Neuron (in vitro differentiated cells): ENCODE results near the gene CALML5.

Experiments
- H2AFZ ChIP-seq: one replicate; pipeline ENCODE4 v1.6.1; 2013; ENCODE audit warnings: low read depth, mild to moderate bottlenecking, inconsistent platforms, low read length, moderate library complexity
- H3K27me3 ChIP-seq: one replicate; pipeline ENCODE4 v1.6.1; 2013; ENCODE audit warnings: low read length; ENCODE audit not compliant: insufficient read depth
- H3K36me3 ChIP-seq: one replicate; pipeline ENCODE4 v1.6.1; 2013; ENCODE audit warnings: low read length; ENCODE audit not compliant: insufficient read depth
- H3K4me1 ChIP-seq: one replicate; pipeline ENCODE4 v1.6.1; 2013; ENCODE audit warnings: low read length; ENCODE audit not compliant: insufficient read depth
- H3K4me3 ChIP-seq: 2 replicates; pipeline ENCODE4 v1.5.1; 2013; ENCODE audit warnings: mild to moderate bottlenecking, low read length, moderate library complexity
- H3K9me3 ChIP-seq: one replicate; pipeline ENCODE4 v1.6.1; 2013; ENCODE audit warnings: low read length

Gene CALML5

DNA sequence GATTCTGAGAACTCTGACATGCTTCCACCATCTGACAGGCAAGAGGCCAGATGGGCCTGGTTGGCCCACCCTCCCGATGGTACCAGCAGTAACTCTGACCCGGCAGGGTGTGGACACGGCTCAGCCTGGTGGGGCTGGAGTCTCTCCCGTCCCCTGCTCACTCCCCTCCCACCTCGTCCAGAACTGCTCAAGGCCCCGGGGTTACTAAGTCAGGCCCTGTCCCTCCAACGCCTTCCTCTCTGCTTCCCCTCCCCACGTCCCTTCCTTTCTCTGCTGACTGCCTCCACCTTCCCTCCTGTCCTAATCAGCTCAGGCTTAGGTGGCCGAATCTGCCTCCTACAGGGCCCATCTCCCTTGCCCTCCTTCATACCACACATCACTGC, 12.5 kb downstream of the CALML5 start:
- Histone ChIP-seq H3K4me3 (no peak overlapping the region), H3K36me3 (no peaks in the 10 kb centered on the region)

DNA sequence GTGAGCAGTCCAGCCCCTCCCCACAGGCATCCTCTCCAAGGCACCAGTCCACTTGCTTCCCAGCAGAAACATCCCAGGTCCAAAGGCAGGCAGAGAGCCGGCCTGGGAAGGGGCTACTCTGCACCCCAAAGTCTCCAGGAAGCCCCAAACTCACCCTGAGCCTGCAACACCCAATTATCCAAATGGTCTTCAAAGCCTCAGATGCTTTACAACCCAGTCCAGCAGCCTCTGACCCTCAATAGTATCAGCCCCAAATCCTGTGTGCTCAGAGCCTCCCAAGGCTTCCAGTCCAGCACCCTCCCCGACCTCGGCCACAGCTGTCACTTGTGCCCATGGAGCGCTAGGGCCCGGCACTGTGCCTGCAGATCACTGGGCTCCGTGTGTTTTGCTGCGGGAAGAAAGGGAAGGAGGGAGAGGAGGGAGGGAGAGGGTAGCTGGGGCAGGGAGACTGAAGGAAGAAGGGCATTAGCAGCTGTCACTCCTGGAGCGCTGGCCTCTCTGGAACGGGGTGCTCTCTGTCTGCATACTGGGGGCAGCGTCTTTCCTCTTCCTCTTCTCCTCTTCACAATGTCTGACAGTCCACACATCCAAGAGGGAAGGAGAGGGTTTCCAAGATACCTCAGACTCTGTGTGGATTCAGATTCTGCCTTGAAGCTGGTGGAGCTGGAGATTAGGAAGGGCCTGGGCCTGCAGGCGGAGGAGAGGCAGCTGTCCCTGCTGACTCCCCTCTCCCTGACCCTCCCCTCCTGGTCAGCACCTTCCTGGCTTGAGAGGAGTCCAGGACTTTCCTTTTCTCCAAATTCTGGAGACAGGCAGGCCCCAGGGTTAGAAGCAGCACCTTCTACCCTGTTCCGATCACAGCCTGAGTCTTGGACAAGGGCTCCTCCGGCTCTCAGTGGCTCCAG, 13.2 kb downstream of the CALML5 start:
- H2AFZ ChIP-seq: no peak overlapping the region

More for the DNA sequence above, 12.5 kb downstream of the CALML5 start:
- Histone ChIP-seq H3K4me1 (no peaks in the 10 kb centered on the region), H3K27me3 (peaks cover 16% of the 10 kb centered on the region), H2AFZ (no peak overlapping the region), H3K9me3 (no peaks in the 10 kb centered on the region)

DNA sequence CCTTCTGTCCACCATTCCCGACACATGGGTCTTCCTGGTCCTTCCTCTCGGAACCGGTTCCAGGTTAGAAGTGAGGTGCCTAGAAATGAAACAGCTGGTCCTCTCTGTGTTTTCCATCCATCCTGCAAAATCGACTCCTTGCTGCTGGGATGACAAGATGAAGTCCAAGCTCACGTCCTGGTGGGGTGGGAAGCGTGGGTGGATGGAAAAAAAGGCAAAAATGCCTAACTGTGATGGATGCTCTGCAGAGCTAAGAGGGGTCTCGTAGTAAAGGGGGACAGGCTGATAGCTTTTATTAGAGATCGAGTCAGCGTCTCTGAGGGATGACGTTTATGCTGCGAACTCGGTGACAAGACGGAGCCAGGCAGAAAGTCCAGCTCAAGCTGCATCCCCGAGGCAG, 14.1 kb downstream of the CALML5 start:
- H3K4me3 ChIP-seq: no peak overlapping the region
- no peaks in the 10 kb centered on the region for H3K36me3 ChIP-seq
- no peak overlapping the region for H2AFZ ChIP-seq
- H3K9me3 ChIP-seq: no peaks in the 10 kb centered on the region
- H3K4me1 ChIP-seq: no peaks in the 10 kb centered on the region
- peaks cover 16% of the 10 kb centered on the region for H3K27me3 ChIP-seq

More for the DNA sequence above, 13.2 kb downstream of the CALML5 start:
- Histone ChIP-seq H3K27me3 (peaks cover 16% of the 10 kb centered on the region), H3K9me3 (no peaks in the 10 kb centered on the region), H3K36me3 (no peaks in the 10 kb centered on the region), H3K4me1 (no peaks in the 10 kb centered on the region), H3K4me3 (no peak overlapping the region)

DNA sequence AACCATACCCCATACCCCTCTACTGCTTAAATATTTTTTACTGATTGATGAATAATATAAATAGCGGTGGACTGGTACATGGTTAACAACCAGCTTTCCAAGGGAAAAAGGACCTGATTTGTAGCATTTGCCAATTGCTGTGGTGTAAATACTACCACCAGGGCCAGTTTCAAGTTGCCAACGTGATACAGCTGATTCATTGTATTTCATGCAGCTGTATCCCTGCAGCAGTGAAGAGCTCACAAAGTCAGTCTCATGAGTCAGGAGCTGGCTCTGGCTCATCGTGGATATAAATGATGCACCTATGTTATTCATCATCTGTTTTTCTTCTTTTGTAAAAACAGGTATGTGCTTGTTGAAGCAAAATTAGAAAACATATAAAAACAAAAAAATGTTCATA, 15.2 kb downstream of the CALML5 start:
- H3K9me3 ChIP-seq: no peaks in the 10 kb centered on the region
- H3K4me3 ChIP-seq: no peak overlapping the region
- H2AFZ ChIP-seq: no peak overlapping the region
- H3K36me3 ChIP-seq: no peaks in the 10 kb centered on the region
- H3K27me3 ChIP-seq: peaks cover 16% of the 10 kb centered on the region
- no peaks in the 10 kb centered on the region for H3K4me1 ChIP-seq

GRCh38 chr10:5482016-5482415, 17.4 kb downstream of the CALML5 start:
- peaks cover 11% of the 10 kb centered on the region for H3K27me3 ChIP-seq
- H3K4me1 ChIP-seq: no peaks in the 10 kb centered on the region
- H2AFZ ChIP-seq: no peak overlapping the region
- H3K9me3 ChIP-seq: no peaks in the 10 kb centered on the region
- no peak overlapping the region for H3K4me3 ChIP-seq
- no peaks in the 10 kb centered on the region for H3K36me3 ChIP-seq

DNA sequence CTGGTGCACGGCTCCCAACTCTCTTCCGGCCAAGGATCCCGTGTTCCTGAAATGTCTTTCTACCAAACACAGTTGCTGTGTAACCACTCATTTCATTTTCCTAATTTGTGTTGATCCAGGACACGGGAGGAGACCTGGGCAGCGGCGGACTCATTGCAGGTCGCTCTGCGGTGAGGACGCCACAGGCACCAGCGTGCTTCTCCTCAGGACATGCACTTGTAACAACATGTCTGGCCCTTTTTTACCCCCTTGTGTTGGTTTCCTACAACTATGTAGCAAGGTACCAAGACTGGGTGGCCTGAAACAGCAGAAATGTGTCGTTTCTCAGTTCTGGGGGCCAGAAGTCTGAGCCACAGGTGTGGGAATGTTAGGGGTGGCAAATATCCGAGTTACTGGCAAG, 18.2 kb downstream of the CALML5 start:
- peaks cover 5% of the 10 kb centered on the region for H3K27me3 ChIP-seq
- no peak overlapping the region for H3K4me3 ChIP-seq
- H3K36me3 ChIP-seq: no peaks in the 10 kb centered on the region
- H2AFZ ChIP-seq: no peak overlapping the region
- no peaks in the 10 kb centered on the region for H3K4me1 ChIP-seq
- H3K9me3 ChIP-seq: no peaks in the 10 kb centered on the region

- Histone ChIP-seq H3K36me3 (no peaks in the 10 kb centered on the region), H3K27me3 (peaks cover 2% of the 10 kb centered on the region), H2AFZ (no peak overlapping the region), H3K4me3 (no peak overlapping the region), H3K4me1 (no peaks in the 10 kb centered on the region), H3K9me3 (no peaks in the 10 kb centered on the region)
These were observed 19.0 kb downstream of the CALML5 start for GRCh38 chr10:5480162-5480941.

DNA sequence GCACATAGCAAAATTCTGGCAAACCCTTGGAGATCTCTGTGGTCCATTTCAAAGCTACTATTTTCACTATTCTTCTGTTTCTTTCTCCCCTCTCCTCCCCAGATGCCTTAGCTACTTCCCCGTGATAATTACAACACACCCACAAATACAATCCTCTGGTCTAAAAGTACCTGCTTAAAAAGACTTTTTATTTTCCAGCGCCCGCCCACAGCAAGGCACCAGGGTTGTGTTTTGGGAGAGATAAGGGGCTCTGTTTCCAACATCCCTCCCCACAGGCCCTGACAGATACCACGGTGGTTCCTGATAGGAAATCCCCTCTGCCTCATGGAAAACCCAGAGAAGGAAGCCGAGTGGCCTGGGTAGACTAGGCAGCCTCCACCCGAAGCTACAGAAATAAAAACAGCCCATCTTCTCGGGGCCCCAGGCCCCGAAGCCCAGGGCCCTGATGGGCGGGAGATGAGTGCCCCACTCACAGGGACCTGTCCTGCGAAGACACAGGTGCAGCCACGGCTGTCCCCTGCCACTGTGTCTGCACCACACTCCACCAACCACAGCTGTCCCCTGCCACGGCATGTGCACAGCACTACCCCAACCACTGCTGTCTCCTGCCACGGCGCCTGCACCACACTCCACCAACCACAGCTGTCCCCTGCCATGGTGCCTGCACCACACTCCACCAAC, 19.7 kb downstream of the CALML5 start:
- no peaks in the 10 kb centered on the region for H3K4me1 ChIP-seq
- no peaks in the 10 kb centered on the region for H3K9me3 ChIP-seq
- H3K4me3 ChIP-seq: no peak overlapping the region
- no peaks in the 10 kb centered on the region for H3K36me3 ChIP-seq
- H3K27me3 ChIP-seq: no peaks in the 10 kb centered on the region
- no peak overlapping the region for H2AFZ ChIP-seq

DNA sequence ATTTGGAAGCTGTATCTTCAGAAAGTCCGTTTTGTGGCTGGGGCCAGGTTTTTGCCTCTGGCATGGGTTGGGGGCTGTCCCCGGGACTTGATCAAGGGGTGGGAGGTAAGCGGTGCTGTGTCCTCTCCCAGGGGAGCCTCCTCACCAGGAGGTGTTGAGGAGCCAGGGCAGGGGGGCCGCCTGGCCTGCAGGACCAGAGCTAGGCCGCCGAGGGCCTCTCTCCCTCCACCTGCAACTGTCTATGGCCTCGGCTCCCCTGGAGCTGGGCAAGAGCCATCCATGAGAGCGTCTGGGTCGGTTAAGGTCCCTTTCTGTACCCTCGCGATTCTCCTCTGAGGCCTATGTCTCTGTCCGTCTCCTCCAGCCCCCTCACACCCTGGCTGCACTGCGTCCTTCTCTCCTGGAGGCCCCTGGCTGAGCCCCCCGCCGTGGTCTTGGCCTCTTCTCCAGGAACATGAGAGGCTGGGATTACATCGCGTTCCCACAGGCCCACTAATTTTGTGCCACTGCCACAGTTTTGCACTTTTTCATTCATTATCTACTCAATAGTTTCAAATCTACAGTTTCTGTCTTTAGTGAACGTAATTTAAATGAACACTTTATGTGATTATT, 20.6 kb downstream of the CALML5 start:
- Histone ChIP-seq H3K27me3 (no peaks in the 10 kb centered on the region), H3K36me3 (no peaks in the 10 kb centered on the region), H3K4me1 (no peaks in the 10 kb centered on the region), H2AFZ (no peak overlapping the region), H3K9me3 (no peaks in the 10 kb centered on the region), H3K4me3 (no peak overlapping the region)

GRCh38 chr10:5477948-5478693, 21.2 kb downstream of the CALML5 start:
- H3K27me3 ChIP-seq: no peaks in the 10 kb centered on the region
- no peak overlapping the region for H2AFZ ChIP-seq
- H3K4me1 ChIP-seq: no peaks in the 10 kb centered on the region
- H3K36me3 ChIP-seq: no peaks in the 10 kb centered on the region
- H3K9me3 ChIP-seq: no peaks in the 10 kb centered on the region
- no peak overlapping the region for H3K4me3 ChIP-seq

DNA sequence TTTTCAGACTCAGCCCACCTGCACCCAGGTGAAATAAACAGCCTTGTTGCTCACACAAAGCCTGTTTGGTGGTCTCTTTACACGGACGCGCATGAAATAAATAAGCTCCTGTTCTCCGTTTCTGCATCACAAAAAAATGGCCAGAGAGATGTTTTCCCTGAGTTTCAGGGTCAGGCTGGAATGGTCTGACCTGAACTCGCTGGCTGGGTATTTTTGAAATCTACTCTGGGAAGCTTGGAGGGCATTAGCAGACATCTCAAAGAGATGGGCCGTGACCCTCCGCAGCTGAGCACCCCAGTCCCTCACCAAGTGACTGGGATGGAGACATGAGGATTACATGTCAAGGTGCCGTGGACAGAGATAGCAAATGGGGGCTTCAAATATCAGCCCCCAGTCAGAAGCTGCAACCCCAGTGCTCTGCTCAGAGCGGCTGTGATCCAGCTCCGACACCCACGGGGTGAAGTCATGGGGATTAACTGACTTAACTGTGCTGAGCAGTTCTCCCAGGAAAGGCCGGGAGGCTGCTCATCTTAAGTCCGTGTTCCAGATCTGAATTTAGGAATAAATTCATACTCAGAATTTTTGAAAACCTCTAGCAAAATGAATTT, 22.3 kb downstream of the CALML5 start:
- Histone ChIP-seq H3K4me1 (no peaks in the 10 kb centered on the region), H3K4me3 (no peak overlapping the region), H3K36me3 (no peaks in the 10 kb centered on the region), H3K27me3 (no peaks in the 10 kb centered on the region), H2AFZ (no peak overlapping the region), H3K9me3 (no peaks in the 10 kb centered on the region)
